Endodermal cell (in vitro differentiated cells): ENCODE measurements around the gene P2RX6. TPM values are rescaled to one million over a fixed set of nuclear protein-coding genes. Genes with fewer than 3 reads are reported as not detected.

Experiments used
- DNase-seq: peaks from one replicate; pipeline ENCODE4 v3.0.0-alpha.2; 2017
- H3K27ac ChIP-seq: 2 replicates; pipeline ENCODE4 v1.5.1; 2013; ENCODE audit warnings: mild to moderate bottlenecking, low read depth, low read length, moderate library complexity
- H3K27me3 ChIP-seq: 2 replicates; pipeline ENCODE4 v1.6.1; 2013; ENCODE audit warnings: mild to moderate bottlenecking, low read length, moderate library complexity; ENCODE audit not compliant: insufficient read depth, control insufficient read depth, poor library complexity, severe bottlenecking
- H3K36me3 ChIP-seq: 2 replicates; pipeline ENCODE4 v1.7.0; 2013; ENCODE audit warnings: mild to moderate bottlenecking, low read length, moderate library complexity; ENCODE audit not compliant: control insufficient read depth, insufficient read depth
- H3K4me1 ChIP-seq: one replicate; pipeline ENCODE4 v1.7.0; 2013; ENCODE audit warnings: low read length; ENCODE audit not compliant: control insufficient read depth, insufficient read depth
- H3K4me3 ChIP-seq: 2 replicates; pipeline ENCODE4 v1.5.1; 2013; ENCODE audit warnings: mild to moderate bottlenecking, low read length, moderate library complexity
- H3K9ac ChIP-seq: 2 replicates; pipeline ENCODE4 v1.6.1; 2013; ENCODE audit warnings: mild to moderate bottlenecking, low read length, moderate library complexity; ENCODE audit not compliant: poor library complexity, severe bottlenecking; ENCODE audit errors: extremely low read depth
- H3K9me3 ChIP-seq: 2 replicates; pipeline ENCODE4 v1.6.1; 2013; ENCODE audit warnings: mild to moderate bottlenecking, low read length, moderate library complexity; ENCODE audit not compliant: control insufficient read depth
- H3K27ac Mint-ChIP-seq: 2 replicates; pipeline ENCODE4 v1.8.0; 2020; ENCODE audit warnings: mixed read lengths
- H3K27me3 Mint-ChIP-seq: 2 replicates; pipeline ENCODE4 v1.8.0; 2021; ENCODE audit warnings: mild to moderate bottlenecking, mixed read lengths; ENCODE audit not compliant: insufficient read depth
- H3K36me3 Mint-ChIP-seq: 2 replicates; pipeline ENCODE4 v1.8.0; 2020; ENCODE audit warnings: low read depth, mixed read lengths
- H3K4me1 Mint-ChIP-seq: 2 replicates; pipeline ENCODE4 v1.8.0; 2020; ENCODE audit warnings: mixed read lengths
- H3K4me3 Mint-ChIP-seq: 2 replicates; pipeline ENCODE4 v1.8.0; 2020; ENCODE audit warnings: mild to moderate bottlenecking, moderate library complexity, mixed read lengths
- H3K9me3 Mint-ChIP-seq: 2 replicates; pipeline ENCODE4 v1.8.0; 2020; ENCODE audit warnings: mild to moderate bottlenecking, mixed read lengths
- CTCF ChIP-seq: fragments of 200-600 bp; sonication (generic); conservative IDR thresholded peaks from 2 replicates; pipeline ENCODE4 v1.5.0; 2021; ENCODE audit warnings: antibody characterized with exemption, mild to moderate bottlenecking
- WGBS, 2 experiments: methylation state at CpG; one replicate each; pipeline versions ENCODE4 v1.1.5 to v1.1.7; 2013; ENCODE audit warnings: missing lambda C conversion rate in 2 of 2, mixed read lengths in 1 of 2; ENCODE audit not compliant: insufficient coverage in 1 of 2, insufficient read length in 1 of 2; 5-methylcytosine and 5-hydroxymethylcytosine counted together
- total RNA-seq, 2 donors: library from RNA; stranded (reverse); fragmentation: NEBNext Ultra II Directional in 1 of 2; extraction: Animal tissue kit (Norgen Biotek cat#: 25700) in 1 of 2; gene quantifications; 2 replicates in 1 of 2; 3 replicates in 1 of 2; pipeline ENCODE4 v1.2.1, GENCODE V29; 2021

P2RX6 gene
- total RNA-seq, 2 donors from 2014 or later, result 0.73 to 1.9 TPM

GRCh38 chr22:21051145-21051830, 36.3 kb downstream of the P2RX6 start:
- Mint-ChIP-seq H3K36me3 (no peaks in the 10 kb centered on the region), H3K27ac (no peak overlapping the region), H3K4me3 (no peak overlapping the region), H3K4me1 (peaks cover 15% of the 10 kb centered on the region), H3K9me3 (no peaks in the 10 kb centered on the region), H3K27me3 (no peaks in the 10 kb centered on the region)
- H3K4me3 ChIP-seq, result no peak overlapping the region
- no peaks in the 10 kb centered on the region for H3K27me3 ChIP-seq
- no peak for DNase-seq
- H3K27ac ChIP-seq, result no peak overlapping the region
- no peaks in the 10 kb centered on the region for H3K4me1 ChIP-seq
- H3K9me3 ChIP-seq, result no peaks in the 10 kb centered on the region
- H3K9ac ChIP-seq, result no peak overlapping the region
- no peaks in the 10 kb centered on the region for H3K36me3 ChIP-seq
- 87 to 93% methylated on average over 8 to 9 of the region's 9 CpGs for WGBS, 2 experiments
- TF ChIP-seq CTCF, result no peak

- 47 to 53% methylated on average over 6 to 8 of the region's 8 CpGs for WGBS, 2 experiments
- H3K27ac Mint-ChIP-seq, result no peak overlapping the region
- peaks cover 3% of the 10 kb centered on the region for H3K27me3 Mint-ChIP-seq
- DNase-seq, result no peak
- no peaks in the 10 kb centered on the region for H3K36me3 Mint-ChIP-seq
- peaks cover 18% of the 10 kb centered on the region for H3K4me1 Mint-ChIP-seq
- Histone ChIP-seq H3K27ac (no peak overlapping the region), H3K27me3 (no peaks in the 10 kb centered on the region), H3K36me3 (no peaks in the 10 kb centered on the region), H3K9me3 (no peaks in the 10 kb centered on the region), H3K4me3 (no peak overlapping the region), H3K9ac (no peak overlapping the region), H3K4me1 (no peaks in the 10 kb centered on the region)
- H3K4me3 Mint-ChIP-seq, result no peak overlapping the region
- no peaks in the 10 kb centered on the region for H3K9me3 Mint-ChIP-seq
- TF ChIP-seq CTCF, result no peak
These were observed 37.0 kb downstream of the P2RX6 start for GRCh38 chr22:21051831-21052400.

GRCh38 chr22:21052715-21053459, 37.9 kb downstream of the P2RX6 start:
- TF ChIP-seq CTCF, result no peak
- Mint-ChIP-seq H3K9me3 (no peaks in the 10 kb centered on the region), H3K4me1 (peaks cover 18% of the 10 kb centered on the region), H3K36me3 (no peaks in the 10 kb centered on the region), H3K27me3 (peaks cover 3% of the 10 kb centered on the region), H3K27ac (no peak overlapping the region), H3K4me3 (no peak overlapping the region)
- H3K9ac ChIP-seq, result no peak overlapping the region
- H3K36me3 ChIP-seq, result no peaks in the 10 kb centered on the region
- no peak overlapping the region for H3K27ac ChIP-seq
- WGBS, 2 experiments, result 93 to 94% methylated on average over 6 to 8 of the region's 8 CpGs
- no peaks in the 10 kb centered on the region for H3K4me1 ChIP-seq
- H3K4me3 ChIP-seq, result no peak overlapping the region
- no peaks in the 10 kb centered on the region for H3K27me3 ChIP-seq
- no peak for DNase-seq
- H3K9me3 ChIP-seq, result no peaks in the 10 kb centered on the region
